Parathyroid adenoma (tissue), 2 donors: ENCODE results near the gene PHF12.

ENCODE experiments used
- H2AFZ ChIP-seq: fragments of 300-600 bp; sonication (generic); one replicate; pipeline ENCODE4 v1.7.0; 2017; ENCODE audit warnings: antibody characterized with exemption, mild to moderate bottlenecking
- H3K27ac ChIP-seq: fragments of 300-600 bp; sonication (generic); one replicate; pipeline ENCODE4 v1.7.0; 2017
- H3K27me3 ChIP-seq: fragments of 300-600 bp; sonication (generic); one replicate; pipeline ENCODE4 v1.7.0; 2017; ENCODE audit warnings: low read length; ENCODE audit not compliant: control insufficient read depth, insufficient read depth
- H3K36me3 ChIP-seq: fragments of 300-600 bp; sonication (generic); one replicate; pipeline ENCODE4 v1.7.0; 2017; ENCODE audit warnings: low read length; ENCODE audit not compliant: control insufficient read depth, insufficient read depth
- H3K4me1 ChIP-seq: fragments of 300-600 bp; sonication (generic); one replicate; pipeline ENCODE4 v1.7.0; 2017; ENCODE audit warnings: control low read depth
- H3K4me2 ChIP-seq: fragments of 300-600 bp; sonication (generic); one replicate; pipeline ENCODE4 v1.7.0; 2017; ENCODE audit warnings: low read length
- H3K4me3 ChIP-seq: fragments of 300-600 bp; sonication (generic); one replicate; pipeline ENCODE4 v1.7.0; 2017; ENCODE audit warnings: low read depth, low read length
- H3K79me2 ChIP-seq: fragments of 300-600 bp; sonication (generic); one replicate; pipeline ENCODE4 v1.7.0; 2017; ENCODE audit warnings: control low read depth
- H3K9ac ChIP-seq: fragments of 300-600 bp; sonication (generic); one replicate; pipeline ENCODE4 v1.7.0; 2017; ENCODE audit warnings: mild to moderate bottlenecking
- H3K9me3 ChIP-seq: fragments of 300-600 bp; sonication (generic); one replicate; pipeline ENCODE4 v1.7.0; 2017; ENCODE audit warnings: low read length; ENCODE audit not compliant: control insufficient read depth
- CTCF ChIP-seq: fragments of 300-600 bp; sonication (generic); IDR thresholded peaks from one replicate; pipeline ENCODE4 v1.7.0; 2017; ENCODE audit warnings: antibody characterized with exemption, mild to moderate bottlenecking
- donor health status: primary hyperparathyroidism.

PHF12 gene

GRCh38 chr17:28989028-28989427 is 37.7 kb upstream of the PHF12 start:
- H3K27ac ChIP-seq: no peak overlapping the region
- no peaks in the 10 kb centered on the region for H3K9me3 ChIP-seq
- no peaks in the 10 kb centered on the region for H3K36me3 ChIP-seq
- H2AFZ ChIP-seq: no peak overlapping the region
- H3K4me2 ChIP-seq: no peak overlapping the region
- no peaks in the 10 kb centered on the region for H3K27me3 ChIP-seq
- no peaks in the 10 kb centered on the region for H3K79me2 ChIP-seq
- H3K9ac ChIP-seq: no peak overlapping the region
- H3K4me1 ChIP-seq: peaks cover 3% of the 10 kb centered on the region
- no peak overlapping the region for H3K4me3 ChIP-seq
- TF ChIP-seq CTCF: no peak

- Histone ChIP-seq H3K79me2 (no peaks in the 10 kb centered on the region), H2AFZ (no peak overlapping the region), H3K27ac (no peak overlapping the region), H3K4me2 (no peak overlapping the region), H3K9ac (no peak overlapping the region), H3K36me3 (no peaks in the 10 kb centered on the region), H3K4me3 (no peak overlapping the region), H3K27me3 (no peaks in the 10 kb centered on the region), H3K9me3 (no peaks in the 10 kb centered on the region), H3K4me1 (peaks cover 3% of the 10 kb centered on the region)
- no peak for TF ChIP-seq CTCF
Observed at GRCh38 chr17:28988475-28988874, 37.2 kb upstream of the PHF12 start.

- no peak for TF ChIP-seq CTCF
- Histone ChIP-seq H3K4me3 (no peak overlapping the region), H3K9me3 (no peaks in the 10 kb centered on the region), H2AFZ (no peak overlapping the region), H3K4me2 (no peak overlapping the region), H3K27me3 (no peaks in the 10 kb centered on the region), H3K36me3 (no peaks in the 10 kb centered on the region), H3K79me2 (no peaks in the 10 kb centered on the region), H3K9ac (no peak overlapping the region), H3K27ac (no peak overlapping the region), H3K4me1 (peaks cover 3% of the 10 kb centered on the region)
Observed at GRCh38 chr17:28986714-28987655, 35.7 kb upstream of the PHF12 start.

- Histone ChIP-seq H3K27me3 (no peaks in the 10 kb centered on the region), H3K9ac (no peak overlapping the region), H3K36me3 (no peaks in the 10 kb centered on the region), H3K9me3 (no peaks in the 10 kb centered on the region), H3K27ac (no peak overlapping the region), H3K4me2 (no peak overlapping the region), H3K79me2 (no peaks in the 10 kb centered on the region), H2AFZ (no peak overlapping the region), H3K4me1 (peaks cover 3% of the 10 kb centered on the region), H3K4me3 (no peak overlapping the region)
- TF ChIP-seq CTCF: no peak
Observed at GRCh38 chr17:28985950-28986713, 34.8 kb upstream of the PHF12 start.
